Peyer's patch (tissue), 4 donors: ENCODE data around the gene DGKI.

Experiments used
- CTCF ChIP-seq, 6 experiments: fragments of 450-650 bp in 4 of 6; fragments of 200-600 bp in 2 of 6; sonication (generic) in 1 of 6; IDR thresholded peaks; one replicate each; pipeline ENCODE4 v1.5.1; 2017 to 2019; ENCODE audit warnings: antibody characterized with exemption in 6 of 6, mild to moderate bottlenecking in 3 of 6, moderate library complexity in 1 of 6
- POLR2A ChIP-seq, 2 donors: fragments of 450-650 bp; IDR thresholded peaks; one replicate each; pipeline ENCODE4 v1.5.1; 2017; ENCODE audit warnings: antibody characterized with exemption in 2 of 2, mild to moderate bottlenecking in 2 of 2, moderate library complexity in 2 of 2

- no peak for TF ChIP-seq CTCF (IDR thresholded peaks at IDR 0.05)
- TF ChIP-seq POLR2A (IDR thresholded peaks at IDR 0.05), result no peak
These were observed 358.7 kb downstream of the DGKI start for GRCh38 chr7:137488038-137488437.
